ENCODE data around the gene MREG. TPM values are rescaled to one million over a fixed set of nuclear protein-coding genes. Genes with fewer than 3 reads are reported as not detected.

MREG gene
- polyA plus RNA-seq, 1 experiment: 2.6 TPM

DNA sequence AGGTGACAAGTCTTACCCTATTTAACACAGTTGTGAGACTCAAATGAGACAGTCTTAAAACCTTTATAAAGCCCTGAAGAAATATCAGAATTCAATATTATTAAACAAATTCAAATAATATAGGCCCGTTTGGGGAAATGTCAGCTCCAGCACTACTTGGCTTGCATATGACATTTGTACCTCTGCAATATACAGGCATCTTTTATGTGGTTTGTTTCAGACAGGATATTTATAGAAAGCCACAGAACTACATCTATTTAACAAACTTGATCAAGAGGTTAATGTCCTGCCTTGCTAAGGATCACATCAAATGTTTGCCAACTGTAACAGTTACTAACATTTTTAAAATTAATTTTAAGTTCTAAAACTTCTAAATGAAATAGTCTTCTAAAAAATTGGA is 3.2 kb upstream of the MREG start:
- TF ChIP-seq, protein P1, sequence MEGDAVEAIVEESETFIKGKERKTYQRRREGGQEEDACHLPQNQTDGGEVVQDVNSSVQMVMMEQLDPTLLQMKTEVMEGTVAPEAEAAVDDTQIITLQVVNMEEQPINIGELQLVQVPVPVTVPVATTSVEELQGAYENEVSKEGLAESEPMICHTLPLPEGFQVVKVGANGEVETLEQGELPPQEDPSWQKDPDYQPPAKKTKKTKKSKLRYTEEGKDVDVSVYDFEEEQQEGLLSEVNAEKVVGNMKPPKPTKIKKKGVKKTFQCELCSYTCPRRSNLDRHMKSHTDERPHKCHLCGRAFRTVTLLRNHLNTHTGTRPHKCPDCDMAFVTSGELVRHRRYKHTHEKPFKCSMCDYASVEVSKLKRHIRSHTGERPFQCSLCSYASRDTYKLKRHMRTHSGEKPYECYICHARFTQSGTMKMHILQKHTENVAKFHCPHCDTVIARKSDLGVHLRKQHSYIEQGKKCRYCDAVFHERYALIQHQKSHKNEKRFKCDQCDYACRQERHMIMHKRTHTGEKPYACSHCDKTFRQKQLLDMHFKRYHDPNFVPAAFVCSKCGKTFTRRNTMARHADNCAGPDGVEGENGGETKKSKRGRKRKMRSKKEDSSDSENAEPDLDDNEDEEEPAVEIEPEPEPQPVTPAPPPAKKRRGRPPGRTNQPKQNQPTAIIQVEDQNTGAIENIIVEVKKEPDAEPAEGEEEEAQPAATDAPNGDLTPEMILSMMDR (IDR thresholded peaks at IDR 0.05; ENCODE audit: low read depth, low read length): no peak
- Histone ChIP-seq H3K27me3 (ENCODE audit: control insufficient read depth, insufficient read depth, low read length) (no peaks in the 10 kb centered on the region), H3K4me3 (ENCODE audit: low read depth, low read length) (no peak overlapping the region), H3K9me3 (ENCODE audit: control insufficient read depth, insufficient read depth, low read length) (no peaks in the 10 kb centered on the region), H3K27ac (ENCODE audit: low read depth, low read length) (no peak overlapping the region)
- ChIA-PET CTCF (interaction anchor here (1.2 kb wide), 1 partner anchor 17 kb away, joined by 3 read pairs; no protein-coding TSS in a partner anchor), POLR2A (no interaction called here)
- DNase-seq (ENCODE audit: low read depth, low spot score): no peak

DNA sequence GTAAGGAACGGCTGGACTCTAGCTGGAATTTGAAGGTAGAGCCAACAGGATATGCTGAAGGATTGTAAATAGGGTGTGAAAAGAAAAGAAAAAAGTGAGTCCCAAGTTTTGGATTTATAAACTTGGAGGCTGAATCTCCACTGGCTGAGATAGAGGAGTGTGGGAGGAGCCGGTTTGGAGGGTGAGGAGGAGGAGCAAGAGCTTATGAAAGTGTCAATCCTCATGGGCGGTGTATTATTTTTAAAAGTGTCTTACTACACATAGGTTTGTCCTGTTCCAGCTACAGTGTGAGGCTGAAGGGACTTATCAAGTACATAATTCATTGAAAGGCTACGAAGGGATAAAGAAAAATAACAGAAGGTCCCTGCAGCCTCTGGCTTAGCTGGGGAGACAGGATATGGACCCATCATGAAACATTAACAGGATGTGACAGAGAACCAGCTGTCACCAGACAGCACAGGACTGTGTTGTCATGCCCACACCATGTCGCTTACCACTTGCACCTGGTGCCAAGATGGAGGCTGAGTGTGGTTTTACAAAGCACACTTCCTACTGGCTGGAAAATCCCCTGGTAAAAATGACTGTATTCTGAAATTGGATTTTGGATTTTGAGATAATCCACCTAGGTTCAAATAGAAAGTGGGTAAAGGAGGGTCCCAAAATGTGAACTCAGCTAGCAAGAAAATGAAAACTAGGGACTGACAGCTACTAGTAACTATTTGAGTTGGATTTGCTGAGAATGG is 2.5 kb upstream of the MREG start:
- ChIA-PET CTCF (no interaction called here), POLR2A (no interaction called here)
- no peak overlapping the region for H3K27ac ChIP-seq (ENCODE audit: low read depth, low read length)
- no peak overlapping the region for H3K4me3 ChIP-seq (ENCODE audit: low read depth, low read length)
- DNase-seq (ENCODE audit: low read depth, low spot score): no peak
- TF ChIP-seq, protein P1 (IDR thresholded peaks at IDR 0.05; ENCODE audit: low read depth, low read length): no peak
- no peaks in the 10 kb centered on the region for H3K27me3 ChIP-seq (ENCODE audit: control insufficient read depth, insufficient read depth, low read length)
- H3K9me3 ChIP-seq (ENCODE audit: control insufficient read depth, insufficient read depth, low read length): no peaks in the 10 kb centered on the region

DNA sequence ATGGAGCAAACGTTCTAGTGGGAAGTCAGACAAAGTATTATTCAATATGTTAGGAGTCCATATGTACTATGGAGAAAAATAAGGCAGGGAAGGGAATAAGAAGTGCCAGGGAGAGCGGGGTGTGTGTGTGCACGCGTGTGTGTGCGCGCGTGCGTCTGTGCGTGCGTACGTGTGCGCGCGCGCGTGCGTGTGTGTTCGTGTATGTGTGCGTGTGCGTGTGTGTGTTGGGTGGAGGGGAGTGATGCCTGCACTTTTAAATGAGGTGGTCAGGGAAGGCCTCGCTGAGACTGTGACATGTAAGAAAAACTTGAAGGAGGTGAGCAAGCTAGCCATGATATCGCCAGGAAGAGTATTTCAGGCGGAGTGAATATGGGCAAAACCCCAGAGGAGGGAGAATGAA is 1.6 kb upstream of the MREG start:
- no peak overlapping the region for H3K27ac ChIP-seq (ENCODE audit: low read depth, low read length)
- H3K4me3 ChIP-seq (ENCODE audit: low read depth, low read length): no peak overlapping the region
- ChIA-PET CTCF (no interaction called here), POLR2A (no interaction called here)
- H3K27me3 ChIP-seq (ENCODE audit: control insufficient read depth, insufficient read depth, low read length): no peaks in the 10 kb centered on the region
- H3K9me3 ChIP-seq (ENCODE audit: control insufficient read depth, insufficient read depth, low read length): no peaks in the 10 kb centered on the region
- TF ChIP-seq, protein P1 (IDR thresholded peaks at IDR 0.05; ENCODE audit: low read depth, low read length): no peak
- no peak for DNase-seq (ENCODE audit: low read depth, low spot score)

DNA sequence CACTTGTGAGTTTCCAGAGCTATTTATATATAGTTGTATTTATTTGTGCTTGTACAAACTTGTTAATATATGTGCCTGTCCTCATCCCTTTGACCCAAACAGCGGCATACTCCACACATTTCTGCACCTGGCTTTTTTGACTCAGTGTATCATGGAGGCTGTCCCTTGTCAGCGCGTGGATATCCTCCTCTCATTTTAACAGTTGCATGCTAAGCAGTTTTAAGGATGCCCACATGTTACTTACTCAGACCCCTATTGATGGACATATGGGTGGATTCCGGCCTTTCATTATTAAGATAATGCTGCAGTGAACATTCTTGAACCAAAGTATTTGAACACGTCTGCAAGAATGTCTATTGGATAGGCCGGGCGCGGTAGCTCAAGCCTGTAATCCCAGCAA is 655 bp upstream of the MREG start:
- no peak overlapping the region; the same call in 1 of the 2 replicates for H3K4me3 ChIP-seq (ENCODE audit: low read depth, low read length)
- no peaks in the 10 kb centered on the region for H3K27me3 ChIP-seq (ENCODE audit: control insufficient read depth, insufficient read depth, low read length)
- H3K9me3 ChIP-seq (ENCODE audit: control insufficient read depth, insufficient read depth, low read length): no peaks in the 10 kb centered on the region
- ChIA-PET POLR2A (no interaction called here), CTCF (interaction anchor here (0.6 to 1.2 kb wide), 7 partner anchors 9 to 603 kb away, joined by 3 to 13 read pairs (median 3); no protein-coding TSS in a partner anchor)
- no peak overlapping the region for H3K27ac ChIP-seq (ENCODE audit: low read depth, low read length)
- TF ChIP-seq, protein P1 (IDR thresholded peaks at IDR 0.05; ENCODE audit: low read depth, low read length): no peak
- no peak for DNase-seq (ENCODE audit: low read depth, low spot score)

DNA sequence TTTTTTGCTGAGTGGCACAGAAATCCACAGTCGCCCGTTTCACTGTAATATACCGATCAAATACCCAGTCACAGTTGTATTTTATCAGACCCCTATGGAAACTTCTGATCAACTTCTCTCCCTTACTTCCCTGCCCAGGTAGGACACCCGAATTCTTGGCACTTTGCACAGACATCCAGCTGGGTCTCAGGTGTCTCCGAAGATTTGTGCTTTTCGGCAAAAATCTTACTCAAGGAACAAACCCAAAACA is 596 bp downstream of the MREG start:
- POLR2A ChIA-PET: no interaction called here
- no peak for DNase-seq (ENCODE audit: low read depth, low spot score)
- CTCF ChIA-PET: interaction anchor here (1.0 to 2.5 kb wide), 3 partner anchors 10 to 27 kb away, joined by 3 to 12 read pairs (median 6); no protein-coding TSS in a partner anchor

More for the DNA sequence above, 596 bp downstream of the MREG start:
- TF ChIP-seq, protein P1 (IDR thresholded peaks at IDR 0.05; ENCODE audit: low read depth, low read length): no peak
- Histone ChIP-seq H3K27ac (ENCODE audit: low read depth, low read length) (no peak overlapping the region), H3K27me3 (ENCODE audit: control insufficient read depth, insufficient read depth, low read length) (no peaks in the 10 kb centered on the region), H3K9me3 (ENCODE audit: control insufficient read depth, insufficient read depth, low read length) (no peaks in the 10 kb centered on the region), H3K4me3 (ENCODE audit: low read depth, low read length) (peak overlapping the region; percentile 68)

Measured in AG04450 (cell line).